CD4-positive, alpha-beta memory T cell (primary cell): ENCODE results near the gene KMT5C. TPM values are rescaled to one million over a fixed set of nuclear protein-coding genes. Genes with fewer than 3 reads are reported as not detected.

ENCODE experiments used
- CTCF ChIA-PET: fragments of 350-600 bp; sonication (Branson Sonifier 250); formaldehyde crosslinking; loops from one replicate; lab custom pipeline; 2021; ENCODE audit warnings: inconsistent platforms; ENCODE audit not compliant: partially characterized antibody; lab: Charles Lee
- POLR2A ChIA-PET: fragments of 350-600 bp; sonication (Branson Sonifier 250); formaldehyde crosslinking; loops from one replicate; lab custom pipeline; 2021; ENCODE audit not compliant: partially characterized antibody; lab: Charles Lee
- DNase-seq, 5 donors: peaks; one replicate each; pipeline versions ENCODE4 v3.0.0 to v3.0.0-alpha.2; 2020 to 2022; ENCODE audit warnings: mixed read lengths in 1 of 5
- H3K27ac ChIP-seq: one replicate; pipeline ENCODE4 v1.7.0; 2013; ENCODE audit warnings: low read depth, low read length
- H3K27me3 ChIP-seq: 2 replicates; pipeline ENCODE4 v1.7.0; 2013; ENCODE audit warnings: mild to moderate bottlenecking, low read length, moderate library complexity; ENCODE audit not compliant: insufficient read depth
- H3K36me3 ChIP-seq: 2 replicates; pipeline ENCODE4 v1.7.0; 2013; ENCODE audit warnings: mild to moderate bottlenecking, low read length, moderate library complexity; ENCODE audit not compliant: insufficient read depth
- H3K4me1 ChIP-seq: 2 replicates; pipeline ENCODE4 v1.7.0; 2013; ENCODE audit warnings: mild to moderate bottlenecking, low read length, moderate library complexity; ENCODE audit not compliant: insufficient read depth
- H3K4me3 ChIP-seq, 2 donors: one replicate each; pipeline ENCODE4 v1.7.0; 2013; ENCODE audit warnings: low read length in 2 of 2, mild to moderate bottlenecking in 1 of 2
- H3K9me3 ChIP-seq, 2 donors: one replicate each; pipeline ENCODE4 v1.7.0; 2013; ENCODE audit warnings: low read length in 2 of 2, control low read depth in 1 of 2; ENCODE audit not compliant: control insufficient read depth in 1 of 2
- H3K27ac Mint-ChIP-seq, 7 donors: one replicate each; pipeline ENCODE4 v1.8.0; 2020 to 2021; ENCODE audit warnings: mixed read lengths in 7 of 7, mild to moderate bottlenecking in 6 of 7, inconsistent platforms in 3 of 7, moderate library complexity in 3 of 7
- H3K27me3 Mint-ChIP-seq, 2 donors: one replicate each; pipeline ENCODE4 v1.8.0; 2020 to 2021; ENCODE audit warnings: mixed read lengths in 2 of 2
- H3K36me3 Mint-ChIP-seq, 2 donors: one replicate each; pipeline ENCODE4 v1.8.0; 2020 to 2021; ENCODE audit warnings: mixed read lengths in 2 of 2, inconsistent platforms in 1 of 2, mild to moderate bottlenecking in 1 of 2
- H3K4me1 Mint-ChIP-seq, 4 donors: one replicate each; pipeline ENCODE4 v1.8.0; 2020 to 2021; ENCODE audit warnings: mixed read lengths in 4 of 4, mild to moderate bottlenecking in 1 of 4
- H3K4me3 Mint-ChIP-seq, 8 donors: one replicate each; pipeline ENCODE4 v1.8.0; 2020 to 2021; ENCODE audit warnings: mixed read lengths in 8 of 8, mild to moderate bottlenecking in 7 of 8, moderate library complexity in 6 of 8, inconsistent platforms in 3 of 8
- H3K9me3 Mint-ChIP-seq, 8 donors: one replicate each; pipeline ENCODE4 v1.8.0; 2020 to 2021; ENCODE audit warnings: mixed read lengths in 8 of 8, mild to moderate bottlenecking in 5 of 8, inconsistent platforms in 3 of 8, moderate library complexity in 1 of 8
- intact Hi-C: fragments of 100-400 bp; cut with micrococcal nuclease; formaldehyde crosslinking; loops from one replicate; pipeline ENCODE4 v1.15.1; 2023
- polyA plus RNA-seq, 2 donors: library from polyadenylated mRNA; unstranded; fragments of 300-500 nt; fragmentation: Illumina TruSeq; gene quantifications; one replicate each; pipeline ENCODE4 v1.2.3, GENCODE V29; 2021
- total RNA-seq, 2 experiments: library from RNA; stranded (reverse); gene quantifications; one replicate each; pipeline ENCODE4 v1.2.3, GENCODE V29; 2021

KMT5C gene
- total and polyA plus RNA-seq, 4 experiments from 2014 or later = 0.60 to 23.5 (median 12.3) TPM

GRCh38 chr19:55387736-55388497, 48.2 kb downstream of the KMT5C start:
- no peaks in the 10 kb centered on the region for H3K27me3 ChIP-seq
- H3K9me3 ChIP-seq = no peaks in the 10 kb centered on the region
- Mint-ChIP-seq H3K9me3 (peaks cover 0 to 9% (median 0%) of the 10 kb centered on the region in 8 donors), H3K4me1 (peaks cover 31 to 78% (median 58%) of the 10 kb centered on the region in 4 donors), H3K36me3 (peaks cover 21 to 62% of the 10 kb centered on the region in 2 donors), H3K27ac (peak overlapping the region; percentile 22 to 100 (median 99)), H3K4me3 (peak overlapping the region; percentile 99 to 100 (median 100)), H3K27me3 (no peaks in the 10 kb centered on the region)
- H3K4me3 ChIP-seq = peak overlapping the region in 1 of 2 donors; percentile 88
- H3K36me3 ChIP-seq = peaks cover 44% of the 10 kb centered on the region
- intact Hi-C loops = loop anchor here (10.0 kb wide), 1 partner anchor 237 kb away; the partner anchor contains the start of gene ZNF784
- DNase-seq = peak in 1 of 5 donors; percentile 36
- CTCF ChIA-PET = interaction anchor here (1.1 to 2.7 kb wide), 2 partner anchors 86 to 96 kb away, joined by 4 to 9 read pairs; no protein-coding TSS in a partner anchor
- H3K4me1 ChIP-seq = peaks cover 61% of the 10 kb centered on the region
- POLR2A ChIA-PET = interaction anchor here (1.4 to 12.9 kb wide), 7 partner anchors 9 to 74 kb away, joined by 3 to 247 read pairs (median 6); partner anchors contain the start of genes ISOC2, KMT5C and UBE2S
- H3K27ac ChIP-seq = peak overlapping the region; percentile 94

- H3K4me1 Mint-ChIP-seq = peaks cover 27 to 67% (median 49%) of the 10 kb centered on the region in 4 donors
- H3K36me3 ChIP-seq = peaks cover 44% of the 10 kb centered on the region
- intact Hi-C loops = loop anchor here (10.0 kb wide), 1 partner anchor 235 kb away; the partner anchor contains the start of gene ZNF784
Observed at GRCh38 chr19:55389386-55390317, 50.0 kb downstream of the KMT5C start.

DNA sequence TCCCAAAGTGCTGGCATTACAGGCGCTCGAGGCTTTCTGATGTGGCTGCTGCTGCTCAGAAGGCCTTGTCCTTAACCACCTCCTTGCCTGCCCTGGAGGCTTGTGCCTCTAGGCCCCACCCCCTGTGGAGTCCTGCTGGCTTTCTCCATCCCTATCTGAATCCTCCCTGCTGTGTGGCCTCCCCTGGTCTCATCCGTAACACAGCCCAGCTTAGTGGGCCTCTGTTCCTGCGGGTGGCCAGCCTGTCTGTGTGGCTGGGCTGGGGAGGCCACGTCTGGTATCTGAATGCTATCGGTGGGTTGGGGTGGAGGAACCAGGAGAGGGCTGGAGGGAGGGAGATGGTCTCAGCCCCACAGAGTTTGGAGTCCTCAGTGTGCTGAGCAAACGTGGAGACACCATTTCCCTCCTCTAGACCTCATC, 50.8 kb downstream of the KMT5C start:
- ChIA-PET POLR2A (interaction anchor here (0.9 to 12.9 kb wide), 4 partner anchors 9 to 136 kb away, joined by 3 to 247 read pairs (median 60); partner anchors contain the start of genes KMT5C and UBE2S), CTCF (no interaction called here)
- Mint-ChIP-seq H3K36me3 (peaks cover 21 to 63% of the 10 kb centered on the region in 2 donors), H3K4me1 (peaks cover 27 to 62% (median 43%) of the 10 kb centered on the region in 4 donors), H3K4me3 (peak overlapping the region in 2 of 8 donors; percentile 54 to 73), H3K27ac (peak overlapping the region in 4 of 7 donors; percentile 5 to 76 (median 70)), H3K9me3 (peaks cover 0 to 9% (median 0%) of the 10 kb centered on the region in 8 donors), H3K27me3 (no peaks in the 10 kb centered on the region)
- Histone ChIP-seq H3K4me3 (no peak overlapping the region), H3K27me3 (no peaks in the 10 kb centered on the region), H3K27ac (no peak overlapping the region), H3K36me3 (peaks cover 44% of the 10 kb centered on the region), H3K4me1 (peaks cover 45% of the 10 kb centered on the region), H3K9me3 (no peaks in the 10 kb centered on the region)
- DNase-seq = peak in 1 of 5 donors; percentile 27
- intact Hi-C loops = no loop called here

More at GRCh38 chr19:55389386-55390317, 50.0 kb downstream of the KMT5C start:
- POLR2A ChIA-PET = interaction anchor here (1.0 to 12.9 kb wide), 7 partner anchors 10 to 116 kb away, joined by 3 to 247 read pairs (median 4); partner anchors contain the start of genes ISOC2, KMT5C and UBE2S
- Mint-ChIP-seq H3K27me3 (no peaks in the 10 kb centered on the region), H3K4me3 (peak overlapping the region in 4 of 8 donors; percentile 34 to 73 (median 39)), H3K36me3 (peaks cover 21 to 67% of the 10 kb centered on the region in 2 donors), H3K27ac (peak overlapping the region; percentile 39 to 98 (median 48)), H3K9me3 (peaks cover 0 to 9% (median 0%) of the 10 kb centered on the region in 8 donors)
- no peak overlapping the region for H3K4me3 ChIP-seq
- peak in 1 of 5 donors; percentile 9 for DNase-seq
- no peaks in the 10 kb centered on the region for H3K9me3 ChIP-seq
- CTCF ChIA-PET = no interaction called here
- H3K27me3 ChIP-seq = no peaks in the 10 kb centered on the region
- H3K27ac ChIP-seq = peak overlapping the region; percentile 38
- peaks cover 50% of the 10 kb centered on the region for H3K4me1 ChIP-seq

DNA sequence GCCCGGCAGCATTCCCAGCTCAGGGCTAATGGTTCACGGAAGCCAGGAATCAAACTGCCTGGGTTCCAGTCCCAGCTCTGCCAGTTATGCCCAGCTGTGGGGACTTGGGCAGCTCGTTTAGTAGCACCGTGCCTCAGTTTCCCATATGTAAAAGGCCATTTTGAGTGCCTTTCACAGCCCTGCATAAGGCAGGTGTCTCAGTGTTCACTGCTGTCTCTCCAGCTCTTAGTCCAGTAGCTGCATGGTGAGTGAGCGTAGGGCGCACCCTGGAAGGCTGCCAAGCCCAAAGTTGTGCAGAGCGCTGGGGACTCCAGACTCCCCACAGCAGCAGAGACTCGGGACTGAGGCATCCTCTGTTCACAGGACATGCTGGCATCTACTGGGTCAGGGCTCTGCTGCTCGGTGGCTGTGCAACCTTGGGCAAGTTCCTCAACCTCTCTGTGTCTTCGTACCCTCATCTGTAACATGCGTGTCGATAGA, 51.6 kb downstream of the KMT5C start:
- no peak overlapping the region for H3K27ac ChIP-seq
- H3K27ac Mint-ChIP-seq = peak overlapping the region in 2 of 7 donors; percentile 47 to 70
- H3K36me3 ChIP-seq = peaks cover 44% of the 10 kb centered on the region
- no peaks in the 10 kb centered on the region for H3K27me3 Mint-ChIP-seq
- H3K4me3 Mint-ChIP-seq = no peak overlapping the region
- H3K4me3 ChIP-seq = no peak overlapping the region
- no peaks in the 10 kb centered on the region for H3K27me3 ChIP-seq
- H3K36me3 Mint-ChIP-seq = peaks cover 17 to 55% of the 10 kb centered on the region in 2 donors
- no peaks in the 10 kb centered on the region for H3K9me3 ChIP-seq
- peaks cover 0 to 2% (median 0%) of the 10 kb centered on the region in 8 donors for H3K9me3 Mint-ChIP-seq
- POLR2A ChIA-PET = interaction anchor here (0.9 to 12.9 kb wide), 3 partner anchors 9 to 137 kb away, joined by 3 to 247 read pairs (median 25); partner anchors contain the start of gene UBE2S
- peaks cover 45% of the 10 kb centered on the region for H3K4me1 ChIP-seq
- intact Hi-C loops = no loop called here
- CTCF ChIA-PET = no interaction called here
- DNase-seq = no peak
- H3K4me1 Mint-ChIP-seq = peaks cover 26 to 58% (median 39%) of the 10 kb centered on the region in 4 donors

GRCh38 chr19:55391702-55392615, 52.3 kb downstream of the KMT5C start:
- no peaks in the 10 kb centered on the region for H3K9me3 ChIP-seq
- no peak overlapping the region for H3K4me3 ChIP-seq
- Mint-ChIP-seq H3K9me3 (no peaks in the 10 kb centered on the region), H3K4me1 (peaks cover 23 to 50% (median 33%) of the 10 kb centered on the region in 4 donors), H3K27me3 (no peaks in the 10 kb centered on the region), H3K36me3 (peaks cover 11 to 48% of the 10 kb centered on the region in 2 donors), H3K4me3 (no peak overlapping the region), H3K27ac (peak overlapping the region in 2 of 7 donors; percentile 47 to 68)
- intact Hi-C loops = no loop called here
- DNase-seq = no peak
- no peaks in the 10 kb centered on the region for H3K27me3 ChIP-seq
- POLR2A ChIA-PET = interaction anchor here (2.9 to 12.9 kb wide), 3 partner anchors 8 to 14 kb away, joined by 15 to 247 read pairs (median 25); partner anchors contain the start of genes TMEM238 and UBE2S
- H3K36me3 ChIP-seq = peaks cover 42% of the 10 kb centered on the region
- CTCF ChIA-PET = no interaction called here
- H3K4me1 ChIP-seq = peaks cover 39% of the 10 kb centered on the region
- H3K27ac ChIP-seq = no peak overlapping the region
